ENCODE results near the gene CMTM8. TPM values are rescaled to one million over a fixed set of nuclear protein-coding genes. Genes with fewer than 3 reads are reported as not detected.

Gene CMTM8
- total RNA-seq, 2 experiments from 2014 or later, result 6.1 to 7.5 TPM

DNA sequence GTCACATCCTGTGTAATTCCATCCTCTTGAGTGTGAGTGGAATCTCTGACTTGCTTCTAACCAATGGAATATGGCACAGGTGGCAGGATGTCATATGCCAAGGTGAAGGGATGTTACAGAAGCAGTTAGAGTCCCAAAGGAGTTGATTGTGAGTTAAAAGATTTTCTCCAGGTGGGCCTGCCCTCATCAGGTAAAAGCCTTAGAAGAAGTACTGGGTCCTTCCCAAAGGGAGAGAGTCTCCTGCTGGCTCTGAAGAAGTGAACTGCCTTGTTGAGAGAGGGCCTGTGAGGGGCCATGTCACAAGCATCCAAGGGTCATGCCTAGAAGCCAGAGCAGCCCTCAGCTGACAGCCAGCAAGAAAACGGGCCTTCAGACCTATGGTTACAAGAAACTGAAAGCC is 166.2 kb downstream of the CMTM8 start:
- H3K27ac ChIP-seq (ENCODE audit: low read depth in 1 of 2, low read length in 2 of 2), result no peak overlapping the region

GRCh38 chr3:32405155-32405554 is 166.7 kb downstream of the CMTM8 start:
- Histone ChIP-seq H3K36me3 (ENCODE audit: insufficient read depth, low read length) (peaks cover 16% of the 10 kb centered on the region), H3K9me3 (ENCODE audit: control insufficient read depth in 1 of 2, insufficient read depth in 1 of 2, low read length in 2 of 2) (no peaks in the 10 kb centered on the region), H3K4me1 (ENCODE audit: insufficient read depth, low read length) (peaks cover 59% of the 10 kb centered on the region), H3K4me3 (ENCODE audit: low read length) (no peak overlapping the region), H3K27ac (ENCODE audit: low read depth in 1 of 2, low read length in 2 of 2) (no peak overlapping the region), H3K27me3 (ENCODE audit: control insufficient read depth in 1 of 2, insufficient read depth in 2 of 2, low read length in 2 of 2) (no peaks in the 10 kb centered on the region)
- peaks cover 33% of the 10 kb centered on the region for H3K36me3 Mint-ChIP-seq (ENCODE audit: low read depth)
- no peak overlapping the region for H3K4me3 Mint-ChIP-seq
- H3K4me1 Mint-ChIP-seq (ENCODE audit: low read depth), result peaks cover 85% of the 10 kb centered on the region
- H3K27ac Mint-ChIP-seq, result peak overlapping the region; percentile 83
- ATAC-seq (ENCODE audit: poor library complexity) (no peak), DNase-seq (no peak)
- no peaks in the 10 kb centered on the region for H3K27me3 Mint-ChIP-seq
- ChIA-PET CTCF (no interaction called here), POLR2A (interaction anchor here (2.3 kb wide), 1 partner anchor 19 kb away, joined by 7 read pairs; no protein-coding TSS in a partner anchor)
- H3K9me3 Mint-ChIP-seq, result no peaks in the 10 kb centered on the region
- TF ChIP-seq, protein P1, sequence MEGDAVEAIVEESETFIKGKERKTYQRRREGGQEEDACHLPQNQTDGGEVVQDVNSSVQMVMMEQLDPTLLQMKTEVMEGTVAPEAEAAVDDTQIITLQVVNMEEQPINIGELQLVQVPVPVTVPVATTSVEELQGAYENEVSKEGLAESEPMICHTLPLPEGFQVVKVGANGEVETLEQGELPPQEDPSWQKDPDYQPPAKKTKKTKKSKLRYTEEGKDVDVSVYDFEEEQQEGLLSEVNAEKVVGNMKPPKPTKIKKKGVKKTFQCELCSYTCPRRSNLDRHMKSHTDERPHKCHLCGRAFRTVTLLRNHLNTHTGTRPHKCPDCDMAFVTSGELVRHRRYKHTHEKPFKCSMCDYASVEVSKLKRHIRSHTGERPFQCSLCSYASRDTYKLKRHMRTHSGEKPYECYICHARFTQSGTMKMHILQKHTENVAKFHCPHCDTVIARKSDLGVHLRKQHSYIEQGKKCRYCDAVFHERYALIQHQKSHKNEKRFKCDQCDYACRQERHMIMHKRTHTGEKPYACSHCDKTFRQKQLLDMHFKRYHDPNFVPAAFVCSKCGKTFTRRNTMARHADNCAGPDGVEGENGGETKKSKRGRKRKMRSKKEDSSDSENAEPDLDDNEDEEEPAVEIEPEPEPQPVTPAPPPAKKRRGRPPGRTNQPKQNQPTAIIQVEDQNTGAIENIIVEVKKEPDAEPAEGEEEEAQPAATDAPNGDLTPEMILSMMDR (IDR thresholded peaks at IDR 0.05), result no peak
- intact Hi-C loops (cut with DNase I, micrococcal nuclease), result no loop called here

More for the DNA sequence above, 166.2 kb downstream of the CMTM8 start:
- Mint-ChIP-seq H3K4me3 (peak overlapping the region; percentile 30), H3K36me3 (ENCODE audit: low read depth) (peaks cover 28% of the 10 kb centered on the region), H3K4me1 (ENCODE audit: low read depth) (peaks cover 81% of the 10 kb centered on the region), H3K27ac (peak overlapping the region; percentile 83), H3K27me3 (no peaks in the 10 kb centered on the region), H3K9me3 (no peaks in the 10 kb centered on the region)
- Histone ChIP-seq H3K4me1 (ENCODE audit: insufficient read depth, low read length) (peaks cover 60% of the 10 kb centered on the region), H3K4me3 (ENCODE audit: low read length) (no peak overlapping the region), H3K9me3 (ENCODE audit: control insufficient read depth in 1 of 2, insufficient read depth in 1 of 2, low read length in 2 of 2) (no peaks in the 10 kb centered on the region), H3K27me3 (ENCODE audit: control insufficient read depth in 1 of 2, insufficient read depth in 2 of 2, low read length in 2 of 2) (no peaks in the 10 kb centered on the region), H3K36me3 (ENCODE audit: insufficient read depth, low read length) (peaks cover 16% of the 10 kb centered on the region)
- ChIA-PET CTCF (no interaction called here), POLR2A (interaction anchor here (0.7 kb wide), 1 partner anchor 53 kb away, joined by 3 read pairs; no protein-coding TSS in a partner anchor)
- TF ChIP-seq, protein P1 (IDR thresholded peaks at IDR 0.05), result no peak
- ATAC-seq (ENCODE audit: poor library complexity) (no peak), DNase-seq (no peak)
- intact Hi-C loops (cut with DNase I, micrococcal nuclease), result no loop called here

DNA sequence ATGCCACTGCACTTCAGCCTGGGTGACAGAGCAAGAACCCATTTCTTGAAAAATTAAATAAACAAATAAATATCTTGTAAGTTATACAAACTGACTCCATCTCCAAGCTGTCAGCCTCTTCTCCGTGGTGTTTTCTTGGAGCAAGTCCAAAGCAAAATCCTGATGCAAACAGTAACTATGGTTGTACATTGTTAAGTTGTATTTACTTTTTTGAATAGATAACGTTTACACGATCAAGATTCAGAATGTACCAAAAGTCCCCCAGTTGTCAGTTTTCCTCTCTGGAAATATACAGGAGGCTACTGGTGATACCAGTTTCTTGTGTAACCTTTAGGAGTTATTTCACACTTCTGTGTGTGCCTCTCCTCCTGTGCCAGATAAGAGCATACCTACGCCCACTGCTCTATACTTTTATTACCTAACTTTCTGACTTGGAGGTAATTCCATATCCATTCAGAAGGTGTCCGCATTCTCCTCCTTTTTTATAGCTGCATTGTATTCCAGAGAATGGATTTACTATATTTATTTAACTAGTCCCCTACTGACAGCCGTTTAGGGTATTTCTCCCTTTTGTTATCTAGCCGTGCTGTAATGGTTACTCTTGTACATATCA is 167.3 kb downstream of the CMTM8 start:
- ChIA-PET CTCF (interaction anchor here (1.3 to 1.4 kb wide), 2 partner anchors 10 to 12 kb away, joined by 3 to 4 read pairs; no protein-coding TSS in a partner anchor), POLR2A (interaction anchor here (1.6 to 2.3 kb wide), 2 partner anchors 19 to 34 kb away, joined by 5 to 7 read pairs; no protein-coding TSS in a partner anchor)
- no peak overlapping the region for H3K4me3 Mint-ChIP-seq
- TF ChIP-seq, protein P1 (IDR thresholded peaks at IDR 0.05), result no peak
- no peaks in the 10 kb centered on the region for H3K9me3 Mint-ChIP-seq
- peak overlapping the region; percentile 61 for H3K27ac Mint-ChIP-seq
- Histone ChIP-seq H3K27ac (ENCODE audit: low read depth in 1 of 2, low read length in 2 of 2) (no peak overlapping the region), H3K4me3 (ENCODE audit: low read length) (no peak overlapping the region), H3K36me3 (ENCODE audit: insufficient read depth, low read length) (peaks cover 16% of the 10 kb centered on the region), H3K27me3 (ENCODE audit: control insufficient read depth in 1 of 2, insufficient read depth in 2 of 2, low read length in 2 of 2) (no peaks in the 10 kb centered on the region), H3K9me3 (ENCODE audit: control insufficient read depth in 1 of 2, insufficient read depth in 1 of 2, low read length in 2 of 2) (no peaks in the 10 kb centered on the region), H3K4me1 (ENCODE audit: insufficient read depth, low read length) (peaks cover 58% of the 10 kb centered on the region)
- intact Hi-C loops (cut with DNase I, micrococcal nuclease), result loop anchor here in 1 of 2 experiments (2.0 kb wide), 1 partner anchor 59 kb away; no protein-coding TSS in a partner anchor
- DNase-seq, result no peak
- no peak for ATAC-seq (ENCODE audit: poor library complexity)
- H3K27me3 Mint-ChIP-seq, result no peaks in the 10 kb centered on the region
- peaks cover 33% of the 10 kb centered on the region for H3K36me3 Mint-ChIP-seq (ENCODE audit: low read depth)
- peaks cover 86% of the 10 kb centered on the region for H3K4me1 Mint-ChIP-seq (ENCODE audit: low read depth)
